HepG2 (cell line): ENCODE data around the gene PCSK1.

Source experiments
- ATAD3A ChIP-seq: sonication (generic); formaldehyde crosslinking; IDR thresholded peaks from 2 replicates; pipeline ENCODE4 v1.4.0; 2020; ENCODE audit warnings: missing genetic modification reagents
- CTCF ChIP-seq: sonication (generic); formaldehyde crosslinking; IDR thresholded peaks from 2 replicates; pipeline ENCODE4 v1.5.0; 2020; ENCODE audit warnings: mild to moderate bottlenecking, missing genetic modification reagents, moderate library complexity
- LCORL ChIP-seq, 2 experiments: fragments of 450-650 bp in 1 of 2; sonication (generic) in 1 of 2; formaldehyde crosslinking in 1 of 2; IDR thresholded peaks; 2 replicates each; pipeline versions ENCODE4 v1.5.0 to v1.6.1; 2017 to 2020; ENCODE audit warnings: antibody characterized with exemption in 1 of 2, missing genetic modification reagents in 1 of 2
- PATZ1 ChIP-seq: sonication (generic); formaldehyde crosslinking; IDR thresholded peaks from 2 replicates; pipeline ENCODE4 v1.4.0; 2020; ENCODE audit warnings: missing genetic modification reagents
- PPARG ChIP-seq: conservative IDR thresholded peaks from 2 replicates; pipeline ENCODE4 v1.6.1; 2016; ENCODE audit warnings: missing biosample characterization, missing genetic modification reagents
- PRDM10 ChIP-seq: sonication (generic); formaldehyde crosslinking; IDR thresholded peaks from 2 replicates; pipeline ENCODE4 v1.4.0; 2020; ENCODE audit warnings: low read depth, missing genetic modification reagents
- PRDM15 ChIP-seq: sonication (generic); formaldehyde crosslinking; IDR thresholded peaks from 2 replicates; pipeline ENCODE4 v1.4.0; 2020; ENCODE audit warnings: missing genetic modification reagents
- RERE ChIP-seq: IDR thresholded peaks from 2 replicates; pipeline ENCODE4 v1.6.1; 2016; ENCODE audit warnings: low read depth, missing genetic modification reagents, missing compliant biosample characterization
- TP53 ChIP-seq: sonication (generic); formaldehyde crosslinking; conservative IDR thresholded peaks from 2 replicates; pipeline ENCODE4 v1.4.0; 2020; ENCODE audit warnings: missing genetic modification reagents
- YY1 ChIP-seq: IDR thresholded peaks from 2 replicates; pipeline ENCODE4 v1.6.1; 2011; ENCODE audit warnings: low read length, low read depth, moderate library complexity, mild to moderate bottlenecking; ENCODE audit not compliant: insufficient read depth, insufficient replicate concordance
- ZBTB7B ChIP-seq: sonication (generic); formaldehyde crosslinking; IDR thresholded peaks from 2 replicates; pipeline ENCODE4 v1.4.0; 2020; ENCODE audit warnings: missing genetic modification reagents
- ZFP37 ChIP-seq: sonication (generic); formaldehyde crosslinking; IDR thresholded peaks from 2 replicates; pipeline ENCODE4 v1.4.0; 2020; ENCODE audit warnings: missing genetic modification reagents, borderline replicate concordance
- ZNF232 ChIP-seq: sonication (generic); formaldehyde crosslinking; IDR thresholded peaks from 2 replicates; pipeline ENCODE4 v1.4.0; 2020; ENCODE audit warnings: missing genetic modification reagents, borderline replicate concordance
- ZNF552 ChIP-seq: sonication (generic); formaldehyde crosslinking; IDR thresholded peaks from 2 replicates; pipeline ENCODE4 v1.9.0; 2022; ENCODE audit warnings: missing genetic modification reagents, mild to moderate bottlenecking, borderline replicate concordance

GRCh38 chr5:96372726-96373380 is 60.2 kb downstream of the PCSK1 start:
- TF ChIP-seq CTCF (CRISPR knock-in tag) (no peak), YY1 (no peak), PRDM15 (CRISPR knock-in tag) (no peak), ZNF552 (CRISPR knock-in tag) (no peak), ATAD3A (CRISPR knock-in tag) (no peak), ZFP37 (CRISPR knock-in tag) (no peak), TP53 (no peak), ZBTB7B (no peak), ZNF232 (CRISPR knock-in tag) (no peak), LCORL (IDR thresholded peaks at IDR 0.05) (no peak), LCORL (CRISPR knock-in tag; IDR thresholded peaks at IDR 0.05) (no peak), PPARG (no peak), RERE (CRISPR knock-in tag) (no peak), PRDM10 (CRISPR knock-in tag) (no peak), PATZ1 (CRISPR knock-in tag) (no peak)
